Subcutaneous adipose tissue (tissue), 4 donors: ENCODE data around the gene MIEF1. TPM values are rescaled to one million over a fixed set of nuclear protein-coding genes. Genes with fewer than 3 reads are reported as not detected.

Experiments
- CTCF ChIP-seq: fragments of 450-650 bp; IDR thresholded peaks from one replicate; pipeline ENCODE4 v1.5.1; 2016; ENCODE audit warnings: low read depth, mild to moderate bottlenecking, control low read depth, antibody characterized with exemption, moderate library complexity
- total RNA-seq, 4 donors: library from RNA; depleted of rRNA; stranded (reverse); fragments of >200 nt; gene quantifications; one replicate each; pipeline ENCODE4 v1.1.0, GENCODE V29; 2016

Gene MIEF1
- total RNA-seq, 4 donors from 2014 or later: 18.9 to 31.8 (median 22.0) TPM

- no peak for TF ChIP-seq CTCF
Observed at GRCh38 chr22:39553429-39553828, 51.3 kb downstream of the MIEF1 start.

DNA sequence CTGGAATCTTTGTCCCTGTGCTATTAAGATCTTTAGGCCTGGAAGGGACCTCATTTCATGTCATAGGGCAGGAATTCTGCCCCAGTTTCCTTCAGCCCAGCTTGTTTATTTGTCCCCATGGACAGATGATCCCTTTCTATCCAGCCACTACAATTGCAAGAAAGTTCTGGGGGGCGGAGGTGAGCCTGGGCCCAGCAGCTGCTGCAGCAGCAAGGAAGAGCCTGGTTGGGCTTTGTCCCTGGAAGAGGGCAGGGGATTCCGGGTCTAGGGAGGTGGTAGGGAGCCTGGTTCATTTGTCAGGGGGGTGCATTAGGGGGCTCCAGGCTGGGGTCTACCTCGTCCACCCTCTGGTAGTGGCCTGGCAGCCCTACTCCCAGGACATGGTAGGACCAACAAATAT lies 52.1 kb downstream of the MIEF1 start:
- no peak for TF ChIP-seq CTCF

- no peak for TF ChIP-seq CTCF
Observed at GRCh38 chr22:39556970-39557841, 55.1 kb downstream of the MIEF1 start.

DNA sequence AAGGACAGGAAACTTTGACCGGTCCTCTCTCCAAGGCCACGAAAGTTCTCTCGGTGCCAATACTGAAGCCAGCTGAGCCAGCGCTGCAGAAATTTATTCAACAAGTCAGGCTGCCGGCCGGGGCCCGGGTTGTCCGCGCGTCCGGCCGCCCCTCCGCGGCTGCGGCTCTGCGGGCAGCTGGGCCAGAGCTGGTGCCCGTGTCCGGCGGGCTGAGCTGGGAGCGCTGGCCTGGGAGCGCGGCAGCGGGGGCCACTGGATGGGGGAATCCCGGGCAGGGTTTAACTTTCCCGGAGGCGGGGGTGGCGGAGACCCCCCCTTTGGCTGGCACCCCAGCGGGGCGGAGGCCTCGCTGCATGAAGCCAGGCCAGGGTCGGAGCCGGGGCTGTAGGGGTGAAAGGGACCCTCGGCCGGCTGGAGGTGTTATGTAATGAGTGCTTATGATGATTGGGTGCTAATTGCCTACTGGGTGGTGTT lies 56.2 kb downstream of the MIEF1 start:
- no peak for TF ChIP-seq CTCF

- no peak for TF ChIP-seq CTCF
Observed at GRCh38 chr22:39558950-39559349, 56.9 kb downstream of the MIEF1 start.

DNA sequence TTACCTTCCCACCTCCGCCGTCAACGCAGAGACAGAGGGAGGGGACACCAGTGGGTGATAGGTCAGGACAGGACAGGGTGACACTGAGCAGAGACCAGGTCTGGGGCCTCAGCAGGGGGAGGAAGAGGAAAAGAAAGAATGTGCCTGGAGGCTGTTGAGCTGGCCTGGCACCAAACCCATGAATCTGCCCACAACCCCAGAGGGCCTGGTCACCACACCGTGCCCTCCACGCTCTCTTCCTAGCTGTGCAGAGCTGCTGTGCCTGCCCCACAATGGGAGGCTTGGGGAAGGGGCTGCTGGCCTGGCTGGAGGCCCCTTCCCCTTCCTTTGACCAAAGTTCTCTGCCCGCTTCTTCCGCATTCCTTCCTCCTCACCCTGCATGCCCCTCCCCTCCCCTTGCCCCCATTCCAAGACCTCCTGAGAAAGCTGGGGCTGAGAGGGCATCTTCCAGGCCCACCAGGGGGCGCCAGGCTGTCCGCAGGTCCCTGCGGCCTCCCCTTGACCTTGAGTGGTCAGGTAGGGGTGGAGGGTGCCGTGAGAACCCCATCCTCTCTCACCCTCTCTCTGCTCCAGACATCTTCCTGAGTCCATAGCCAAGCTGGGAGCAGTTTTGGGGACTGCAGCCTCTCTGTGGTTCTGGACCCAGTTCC lies 57.5 kb downstream of the MIEF1 start:
- TF ChIP-seq CTCF: no peak

DNA sequence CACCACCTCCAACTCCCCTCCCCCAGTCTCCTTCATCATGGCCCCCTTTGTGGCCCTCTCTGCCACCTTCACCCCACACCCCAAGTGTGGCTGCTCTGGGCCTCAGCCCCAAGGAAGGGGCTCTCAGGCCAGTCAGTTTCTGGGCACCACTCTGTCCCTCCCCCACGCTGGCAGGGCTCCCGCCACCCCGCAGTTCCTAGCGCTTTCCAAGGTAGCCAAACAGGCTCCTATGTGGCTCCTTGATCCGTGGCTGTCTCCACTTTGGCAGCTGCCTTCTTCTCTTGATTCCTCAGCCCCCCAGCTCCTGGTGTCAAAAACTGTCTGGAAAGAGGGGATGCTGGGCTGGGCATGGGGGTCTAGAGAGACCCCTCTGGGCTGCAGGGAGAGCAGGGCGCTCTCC lies 58.0 kb downstream of the MIEF1 start:
- TF ChIP-seq CTCF: no peak
